ENCODE measurements around the gene KCTD1.

DNA sequence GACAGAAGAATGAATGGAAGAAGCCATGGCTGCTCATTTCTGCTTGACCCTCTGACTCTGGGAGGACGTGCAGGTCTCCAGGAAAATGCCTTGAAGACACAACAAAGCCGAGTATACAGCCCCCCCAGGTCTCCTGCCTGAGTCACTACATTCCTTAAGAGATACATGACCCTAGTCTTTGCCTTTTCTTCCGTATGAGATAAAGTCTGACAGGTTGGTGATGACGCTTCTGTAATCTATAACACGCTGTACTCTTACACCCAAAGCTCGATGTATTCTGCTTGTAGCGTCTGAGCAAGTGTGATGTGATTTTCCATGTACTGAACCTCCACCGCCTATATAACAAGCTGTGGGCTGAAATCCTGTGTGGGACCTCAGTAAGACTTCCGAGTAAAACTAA is 77.3 kb downstream of the KCTD1 start:
- TF ChIP-seq, protein P1, sequence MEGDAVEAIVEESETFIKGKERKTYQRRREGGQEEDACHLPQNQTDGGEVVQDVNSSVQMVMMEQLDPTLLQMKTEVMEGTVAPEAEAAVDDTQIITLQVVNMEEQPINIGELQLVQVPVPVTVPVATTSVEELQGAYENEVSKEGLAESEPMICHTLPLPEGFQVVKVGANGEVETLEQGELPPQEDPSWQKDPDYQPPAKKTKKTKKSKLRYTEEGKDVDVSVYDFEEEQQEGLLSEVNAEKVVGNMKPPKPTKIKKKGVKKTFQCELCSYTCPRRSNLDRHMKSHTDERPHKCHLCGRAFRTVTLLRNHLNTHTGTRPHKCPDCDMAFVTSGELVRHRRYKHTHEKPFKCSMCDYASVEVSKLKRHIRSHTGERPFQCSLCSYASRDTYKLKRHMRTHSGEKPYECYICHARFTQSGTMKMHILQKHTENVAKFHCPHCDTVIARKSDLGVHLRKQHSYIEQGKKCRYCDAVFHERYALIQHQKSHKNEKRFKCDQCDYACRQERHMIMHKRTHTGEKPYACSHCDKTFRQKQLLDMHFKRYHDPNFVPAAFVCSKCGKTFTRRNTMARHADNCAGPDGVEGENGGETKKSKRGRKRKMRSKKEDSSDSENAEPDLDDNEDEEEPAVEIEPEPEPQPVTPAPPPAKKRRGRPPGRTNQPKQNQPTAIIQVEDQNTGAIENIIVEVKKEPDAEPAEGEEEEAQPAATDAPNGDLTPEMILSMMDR (IDR thresholded peaks at IDR 0.05; ENCODE audit: borderline replicate concordance, extremely low read depth, low read length, poor library complexity, severe bottlenecking), result no peak
- TF ChIP-seq EZH2 (IDR thresholded peaks at IDR 0.05; ENCODE audit: borderline replicate concordance, low read depth, low read length, severe bottlenecking), result no peak

Measured in DND-41 (cell line).